Stimulated activated CD4-positive, alpha-beta T cell treated with anti-CD3 and anti-CD28 coated beads, Interleukin-12 subunit alpha, Interleukin-12 subunit beta, amount 100 ng/mL, for 48 hours (primary cell): ENCODE data around the gene NOC2L.
A peak's percentile ranks its signal among the peaks of the same experiment; 100 is the strongest.
"Not testable (repeated sequence)": the region's sequence is repeated elsewhere in the genome, so short reads cannot be mapped to it uniquely, and the experiment has no call there.

Source experiments
- DNase-seq, 3 donors: peaks; one replicate each; pipeline ENCODE4 v3.0.0-alpha.2; 2020; ENCODE audit warnings: low read depth in 2 of 3, low spot score in 1 of 3

The NOC2L gene

DNA sequence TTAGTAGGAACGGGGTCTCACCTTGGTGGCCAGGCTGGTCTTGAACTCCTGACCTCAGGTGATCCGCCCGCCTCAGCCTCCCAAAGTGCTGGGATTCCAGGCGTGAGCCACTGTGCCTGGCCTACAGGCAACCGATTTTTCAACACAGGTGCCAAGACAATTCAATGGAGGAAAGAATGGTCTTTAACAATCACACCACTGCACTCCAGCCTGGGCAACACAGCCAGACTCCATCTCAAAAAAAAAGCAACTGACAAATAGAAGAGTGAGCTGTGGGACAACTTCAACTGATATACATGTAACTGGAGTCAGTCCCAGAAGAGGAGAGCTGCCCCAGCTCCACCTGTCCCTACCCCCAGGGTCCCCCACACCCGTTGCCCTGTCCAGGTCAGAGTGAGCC, 35.5 kb upstream of the NOC2L start:
- not testable (repeated sequence) for DNase-seq

DNA sequence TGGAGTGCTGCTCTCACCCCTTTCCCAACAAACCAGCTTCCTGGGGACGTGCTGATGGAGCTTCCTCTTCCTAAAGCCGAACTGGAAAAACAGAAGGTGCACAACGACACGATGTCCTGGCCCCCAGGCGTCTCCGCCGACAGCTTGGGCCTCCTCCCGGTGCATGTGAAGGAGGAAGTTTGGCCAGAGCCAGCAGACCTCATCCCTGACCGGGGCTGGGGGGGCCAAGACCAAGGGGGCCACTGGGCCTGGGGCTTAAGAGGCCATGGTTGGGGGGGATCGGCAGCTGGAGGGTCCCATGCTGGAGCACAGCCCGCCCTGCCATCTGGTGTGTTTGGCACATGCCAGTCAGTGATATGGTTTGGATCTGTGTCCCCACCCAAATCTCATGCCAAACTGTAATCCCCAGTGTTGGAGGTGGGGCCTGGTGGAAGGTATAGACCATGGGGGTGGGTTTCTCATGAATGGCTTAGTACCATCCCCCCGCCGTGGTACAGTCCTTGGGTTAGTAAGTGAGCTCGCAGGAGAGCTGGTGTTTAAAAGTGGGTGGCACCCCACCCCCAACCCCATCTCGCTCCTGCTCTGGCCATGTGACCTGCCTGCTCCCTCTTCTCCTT, 34.4 kb upstream of the NOC2L start:
- DNase-seq: no peak

- DNase-seq: no peak
Measured at GRCh38 chr1:992362-992761, 33.3 kb upstream of the NOC2L start.

DNA sequence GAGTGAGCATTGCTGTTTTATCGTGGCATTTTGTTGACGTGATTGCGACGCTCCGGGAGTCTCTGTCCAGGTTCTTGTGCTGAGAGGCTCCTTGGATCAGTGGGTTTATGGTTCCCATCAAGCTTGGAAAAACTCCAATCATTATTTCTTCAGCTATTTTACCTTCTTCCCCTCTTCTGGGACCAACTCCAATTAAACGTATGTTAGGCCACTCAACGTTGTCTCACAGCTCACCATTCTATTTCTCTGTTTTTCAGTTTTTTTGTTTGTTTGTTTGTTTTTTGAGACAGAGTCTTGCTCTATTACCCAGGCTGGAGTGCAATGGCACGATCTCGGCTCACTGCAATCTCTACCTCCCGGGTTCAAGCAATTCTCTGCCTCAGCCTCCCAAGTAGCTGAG, 32.8 kb upstream of the NOC2L start:
- DNase-seq: no peak

DNA sequence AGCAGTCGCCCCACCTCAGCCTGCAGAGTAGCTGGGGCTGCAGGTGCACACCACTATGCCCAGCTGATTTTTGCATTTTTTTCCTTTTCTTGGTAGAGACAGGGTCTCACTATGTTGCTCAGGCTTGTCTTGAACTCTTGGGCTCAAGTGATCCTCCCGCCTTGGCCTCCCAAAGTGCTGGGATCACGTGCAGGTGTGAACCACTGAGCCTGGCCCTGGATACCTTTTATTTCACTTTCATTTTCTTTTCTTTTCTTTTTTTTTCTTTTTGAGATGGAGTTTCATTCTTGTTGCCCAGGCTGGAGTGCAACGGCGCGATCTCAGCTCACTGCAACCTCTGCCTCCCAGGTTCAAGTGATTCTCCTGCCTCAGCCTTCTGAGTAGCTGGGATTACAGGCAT, 32.2 kb upstream of the NOC2L start:
- not testable (repeated sequence) for DNase-seq

GRCh38 chr1:988061-988460, 29.0 kb upstream of the NOC2L start:
- not testable (repeated sequence) for DNase-seq

GRCh38 chr1:985126-985525, 26.1 kb upstream of the NOC2L start:
- no peak for DNase-seq

DNA sequence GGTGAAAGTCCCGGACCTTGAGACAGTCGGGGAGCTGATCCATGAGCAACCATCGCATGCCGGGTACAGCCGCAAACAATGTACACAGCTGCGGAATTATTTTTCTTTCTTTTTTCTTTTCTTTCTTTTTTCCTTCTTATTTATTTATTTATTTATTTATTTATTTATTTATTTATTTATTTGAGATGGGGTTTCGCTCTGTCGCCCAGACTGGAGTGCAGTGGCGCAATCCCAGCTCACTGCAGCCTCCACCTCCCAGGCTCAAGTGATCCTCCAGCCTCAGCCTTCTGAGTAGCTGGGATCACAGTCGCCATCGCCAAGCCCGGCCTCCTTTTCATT, 25.4 kb upstream of the NOC2L start:
- DNase-seq: no peak

DNA sequence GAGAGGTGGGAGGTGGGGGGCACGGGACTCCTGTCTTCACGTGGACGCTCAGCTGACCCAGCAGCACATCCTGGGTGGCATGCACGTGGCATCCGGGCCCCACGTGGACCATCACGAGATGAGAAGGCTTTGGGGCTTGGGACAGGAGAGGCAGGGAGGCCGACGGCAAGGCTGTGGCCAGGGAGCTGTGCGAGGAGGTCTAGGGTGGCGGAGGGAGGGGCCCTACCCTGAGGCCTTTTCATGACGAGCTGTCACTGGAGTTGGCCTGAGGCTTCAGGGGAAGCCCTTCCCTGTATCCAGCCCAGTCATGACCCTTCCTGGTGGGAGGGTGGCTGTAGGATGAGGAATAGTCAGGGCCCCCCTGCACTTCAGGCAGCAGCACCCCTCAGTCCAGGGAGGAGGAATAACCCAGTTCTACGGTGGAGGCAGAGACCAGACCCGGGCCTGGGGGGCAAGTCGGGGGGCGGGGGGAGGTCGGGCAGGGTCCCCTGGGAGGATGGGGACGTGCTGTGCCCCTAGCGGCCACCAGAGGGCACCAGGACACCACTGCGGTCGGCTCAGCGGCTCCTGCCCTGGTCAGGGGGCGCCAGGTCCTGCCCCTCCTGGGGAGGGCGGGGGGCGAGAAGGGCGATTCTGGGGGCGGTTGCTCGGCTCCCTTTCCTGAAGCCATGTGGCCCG, 24.9 kb upstream of the NOC2L start:
- DNase-seq: peak in 1 of 3 donors; percentile 63

- no peak for DNase-seq
Measured at GRCh38 chr1:982765-983436, 23.8 kb upstream of the NOC2L start.

DNA sequence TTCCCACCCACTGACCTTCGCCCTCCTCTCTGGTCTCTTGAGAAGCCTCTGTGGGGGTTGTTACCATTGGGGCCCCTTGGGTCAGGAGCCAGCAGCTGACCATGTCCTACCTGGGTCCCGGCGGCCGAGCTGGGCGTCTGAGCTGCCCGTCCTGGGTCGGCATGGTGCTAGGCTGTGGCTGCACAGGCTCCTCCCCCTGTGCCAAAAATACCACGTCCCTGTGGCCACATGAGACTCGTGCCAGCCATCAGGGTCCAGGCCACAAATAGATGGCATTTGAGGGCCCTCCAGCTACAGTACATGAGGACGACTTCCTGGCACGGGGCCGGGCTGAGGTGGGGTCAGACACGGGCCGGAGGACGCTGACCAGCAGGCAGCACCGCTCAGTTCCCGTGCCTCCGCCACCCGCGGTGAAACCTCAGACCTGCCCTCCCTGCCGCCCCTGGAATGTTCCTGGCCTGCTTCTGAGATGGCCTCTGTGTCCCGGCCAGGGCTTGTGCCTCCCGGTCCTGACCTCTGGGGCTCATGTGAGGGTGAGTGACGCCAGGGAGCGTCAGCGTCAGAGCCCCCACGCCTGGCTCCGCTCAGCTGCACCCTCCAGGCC, 23.0 kb upstream of the NOC2L start, which contains the start of gene PERM1:
PERM1 (minus strand) TSS at position 139 of the 604 bp plus-strand sequence. CDS start 1,064 bp downstream, outside the sequence.
- DNase-seq: no peak

DNA sequence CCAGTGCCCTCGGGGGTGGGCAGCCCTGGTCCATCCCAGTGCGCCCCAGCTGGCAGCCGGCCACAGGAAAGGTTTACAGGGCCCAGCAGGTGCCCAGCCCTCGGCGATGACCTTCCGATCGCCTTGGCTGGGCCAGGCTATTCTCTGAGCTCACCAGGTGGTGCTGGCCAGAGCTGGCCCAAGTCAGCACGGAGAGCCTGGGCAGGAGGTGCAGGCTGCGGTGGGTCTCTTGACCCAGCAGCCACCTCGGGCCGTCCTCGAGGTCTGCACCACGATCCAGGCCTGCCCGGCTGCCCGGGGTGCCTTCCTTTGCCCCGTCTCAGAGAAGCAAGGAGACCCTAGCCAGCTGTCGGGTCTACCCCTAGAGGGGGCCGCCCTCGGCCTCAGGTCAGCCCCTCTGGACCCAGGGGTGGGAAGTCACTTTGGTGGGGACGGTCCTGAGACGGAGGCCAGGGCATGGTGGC, 22.5 kb upstream of the NOC2L start:
- DNase-seq: no peak

DNA sequence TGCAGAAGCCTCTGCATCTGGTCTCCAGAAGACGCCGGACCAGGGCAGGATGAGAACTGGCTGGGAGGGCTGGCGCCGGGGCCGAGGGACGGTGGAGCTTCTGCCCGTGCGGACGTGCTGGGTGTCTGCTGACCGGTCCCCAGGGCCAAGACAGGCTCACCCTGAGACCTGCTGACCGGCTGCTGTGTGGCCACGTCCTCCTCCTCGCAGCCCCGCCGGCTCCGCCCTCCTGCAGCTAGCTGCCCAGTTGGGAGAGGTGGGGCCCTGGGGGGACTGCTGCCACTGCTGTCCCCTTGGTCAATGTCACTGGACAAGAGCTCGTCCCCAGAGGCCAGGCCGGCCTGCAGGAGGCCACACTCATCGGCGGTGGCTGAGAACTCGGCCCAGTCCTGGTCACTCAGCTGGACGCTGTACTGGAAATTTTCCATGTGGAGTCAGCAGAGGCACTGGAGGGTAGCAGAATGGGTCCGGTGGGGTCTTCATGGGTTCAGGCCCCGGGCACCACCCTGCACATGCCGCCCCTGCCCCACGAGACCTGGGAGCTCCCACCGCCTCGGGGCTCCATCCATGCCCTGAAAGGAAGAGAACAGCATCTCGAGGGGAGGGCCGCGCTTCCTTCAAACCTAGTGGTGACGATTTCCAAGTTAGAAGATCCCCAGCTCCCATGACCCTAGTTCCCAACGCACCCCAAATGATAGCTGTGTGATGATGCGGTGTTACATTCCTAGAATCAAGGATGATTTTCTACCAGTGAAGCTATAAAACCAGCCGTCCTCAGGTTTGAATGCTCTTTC, 21.7 kb upstream of the NOC2L start:
- DNase-seq: no peak

DNA sequence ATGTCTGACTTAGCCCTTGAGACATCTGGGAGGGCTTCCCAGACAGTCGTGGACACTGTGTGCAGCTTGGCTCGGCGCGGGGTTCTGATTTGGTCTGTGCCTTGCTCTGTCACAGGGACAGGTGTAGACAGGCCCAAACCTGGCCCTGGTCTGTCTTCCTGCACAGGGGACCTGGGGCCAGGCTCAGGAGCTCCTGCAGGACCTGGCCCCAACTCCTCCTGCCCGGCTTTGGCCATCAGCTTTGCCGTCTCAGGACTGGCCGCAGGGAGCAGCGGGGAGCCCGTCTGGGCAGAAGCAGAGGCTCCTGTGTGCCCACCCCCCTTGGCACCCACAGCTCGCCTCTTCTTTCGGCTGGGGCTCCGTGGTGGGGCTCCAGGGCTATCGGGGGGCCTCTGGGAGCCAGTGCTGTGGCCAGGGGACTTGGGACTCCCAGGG, 21.1 kb upstream of the NOC2L start:
- DNase-seq: no peak

DNA sequence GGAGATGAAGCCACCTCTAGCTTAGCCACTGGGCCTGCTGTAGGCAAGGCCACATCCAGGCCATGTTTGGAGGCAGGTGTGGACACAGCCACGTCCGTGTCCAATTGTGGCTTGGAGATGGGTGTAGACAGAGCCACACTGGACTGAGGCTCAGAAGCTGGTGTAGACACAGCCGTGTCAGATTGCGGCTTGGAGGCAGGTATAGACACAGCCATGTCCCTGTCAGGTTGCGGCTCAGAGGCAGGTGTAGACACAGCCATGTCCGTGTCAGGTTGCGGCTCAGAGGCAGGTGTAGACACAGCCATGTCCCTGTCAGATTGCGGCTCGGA, 20.7 kb upstream of the NOC2L start:
- DNase-seq: no peak

- no peak for DNase-seq
Measured at GRCh38 chr1:978835-979743, 20.0 kb upstream of the NOC2L start.

- DNase-seq: no peak
Measured at GRCh38 chr1:978069-978834, 19.2 kb upstream of the NOC2L start.

DNA sequence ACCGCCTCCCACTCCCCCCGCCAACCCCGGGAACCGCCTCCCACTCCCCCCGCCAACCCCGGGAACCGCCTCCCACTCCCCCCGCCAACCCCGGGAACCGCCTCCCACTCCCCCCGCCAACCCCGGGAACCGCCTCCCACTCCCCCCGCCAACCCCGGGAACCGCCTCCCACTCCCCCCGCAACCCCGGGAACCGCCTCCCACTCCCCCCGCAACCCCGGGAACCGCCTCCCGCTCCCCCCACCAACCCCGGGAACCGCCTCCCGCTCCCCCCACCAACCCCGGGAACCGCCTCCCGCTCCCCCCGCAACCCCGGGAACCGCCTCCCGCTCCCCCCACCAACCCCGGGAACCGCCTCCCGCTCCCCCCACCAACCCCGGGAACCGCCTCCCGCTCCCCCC, 17.7 kb upstream of the NOC2L start:
- DNase-seq: not testable (repeated sequence)

DNA sequence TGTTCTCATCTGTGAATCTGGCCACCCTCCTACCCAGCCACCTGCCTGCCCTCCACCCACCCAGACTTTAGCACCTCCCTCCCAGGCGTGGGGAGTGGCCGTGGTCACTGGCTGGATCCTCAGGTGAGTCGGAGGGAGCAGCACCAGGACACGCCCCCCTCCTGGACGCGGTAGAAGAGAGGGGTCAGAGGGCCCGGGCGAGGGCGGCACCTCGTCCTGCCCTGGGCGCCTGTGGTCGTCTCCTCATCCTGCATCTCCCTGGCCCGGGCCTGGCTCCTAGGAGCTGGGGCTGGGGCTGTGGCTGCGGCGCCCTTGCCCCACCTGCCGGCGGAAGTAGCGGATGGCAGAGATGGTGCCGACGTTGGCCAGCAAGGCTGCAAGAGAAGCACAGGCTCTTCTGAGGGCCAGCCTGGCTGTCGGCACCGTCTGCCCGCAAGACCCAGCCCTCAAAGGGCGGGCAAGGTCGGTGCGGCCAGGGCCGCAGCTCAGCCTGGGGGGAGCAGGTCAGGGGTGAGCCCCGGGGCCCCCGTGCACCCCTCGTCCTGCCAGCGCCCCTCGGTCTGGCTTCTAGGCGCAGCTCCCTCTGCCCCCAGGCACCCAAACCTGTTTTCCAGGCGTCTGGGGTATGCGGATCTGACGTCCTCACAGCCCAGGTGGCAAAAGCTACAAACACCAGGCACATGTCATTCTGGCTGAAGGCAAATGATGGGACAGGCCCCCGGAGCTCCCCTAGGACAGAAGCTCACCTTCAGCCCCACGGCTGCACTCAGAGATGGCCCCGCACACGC, 17.0 kb upstream of the NOC2L start:
- peak in 2 of 3 donors; percentile 48 to 53 for DNase-seq
